ENCODE measurements around the gene CNTNAP5. TPM values are rescaled to one million over a fixed set of nuclear protein-coding genes. Genes with fewer than 3 reads are reported as not detected.

Gene CNTNAP5
- total and polyA plus RNA-seq, 2 of the 13 experiments (the other 11 are each of a cell fraction or from before 2014, with no cell fraction given), result not detected

DNA sequence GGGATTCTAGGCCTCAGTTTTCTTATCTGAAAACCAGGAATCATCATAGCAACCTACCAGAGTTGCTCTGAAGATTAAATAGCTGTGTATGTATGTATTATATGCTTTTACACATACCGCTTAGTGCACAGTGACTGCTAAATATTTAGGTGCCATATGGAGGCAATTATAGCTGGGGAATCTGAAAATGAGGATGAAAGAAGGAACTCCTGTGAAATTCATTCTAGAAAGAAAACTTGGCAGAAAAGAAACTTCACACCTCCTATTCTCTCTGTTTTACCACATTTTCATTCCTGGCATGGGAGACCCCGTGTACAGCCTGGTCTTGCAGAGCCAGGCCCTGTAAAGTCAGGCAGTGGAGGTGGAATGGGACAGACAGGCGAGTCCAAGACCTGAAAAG lies 862.4 kb downstream of the CNTNAP5 start:
- Histone ChIP-seq H3K4me3 (replicated peaks in 1 of 3; ENCODE audit: insufficient read depth in 1 of 3, low read depth in 2 of 3, low read length in 3 of 3) (no peak overlapping the region), H3K27me3 (ENCODE audit: control insufficient read depth in 1 of 2, insufficient read depth in 2 of 2, low read length in 2 of 2) (no peaks in the 10 kb centered on the region), H2AFZ (ENCODE audit: low read length) (no peak overlapping the region), H3K27ac (ENCODE audit: extremely low read length, insufficient read depth, low read length) (no peak overlapping the region), H3K9ac (ENCODE audit: insufficient read depth, low read depth, low read length) (no peak overlapping the region), H3K4me2 (ENCODE audit: low read depth, low read length) (no peak overlapping the region), H3K9me3 (ENCODE audit: low read length) (peaks cover 55% of the 10 kb centered on the region), H3K36me3 (replicated peaks in 1 of 2; ENCODE audit: control insufficient read depth in 1 of 2, insufficient read depth in 2 of 2, low read length in 2 of 2) (no peaks in the 10 kb centered on the region), H4K20me1 (ENCODE audit: insufficient read depth, low read length) (no peaks in the 10 kb centered on the region), H3K79me2 (ENCODE audit: insufficient read depth, low read length) (no peaks in the 10 kb centered on the region), H3K4me1 (ENCODE audit: insufficient read depth, low read length) (no peaks in the 10 kb centered on the region)
- BruUV-seq (replicated peaks), result no TSS peak
- no peak for DNase-seq (ENCODE audit: low spot score)
- ATAC-seq, result no peak
- ChIA-PET CTCF (ENCODE audit: low intra/inter-chr PET ratio, low total read pairs) (no interaction called here), POLR2A (no interaction called here)
- TF ChIP-seq, protein P1, sequence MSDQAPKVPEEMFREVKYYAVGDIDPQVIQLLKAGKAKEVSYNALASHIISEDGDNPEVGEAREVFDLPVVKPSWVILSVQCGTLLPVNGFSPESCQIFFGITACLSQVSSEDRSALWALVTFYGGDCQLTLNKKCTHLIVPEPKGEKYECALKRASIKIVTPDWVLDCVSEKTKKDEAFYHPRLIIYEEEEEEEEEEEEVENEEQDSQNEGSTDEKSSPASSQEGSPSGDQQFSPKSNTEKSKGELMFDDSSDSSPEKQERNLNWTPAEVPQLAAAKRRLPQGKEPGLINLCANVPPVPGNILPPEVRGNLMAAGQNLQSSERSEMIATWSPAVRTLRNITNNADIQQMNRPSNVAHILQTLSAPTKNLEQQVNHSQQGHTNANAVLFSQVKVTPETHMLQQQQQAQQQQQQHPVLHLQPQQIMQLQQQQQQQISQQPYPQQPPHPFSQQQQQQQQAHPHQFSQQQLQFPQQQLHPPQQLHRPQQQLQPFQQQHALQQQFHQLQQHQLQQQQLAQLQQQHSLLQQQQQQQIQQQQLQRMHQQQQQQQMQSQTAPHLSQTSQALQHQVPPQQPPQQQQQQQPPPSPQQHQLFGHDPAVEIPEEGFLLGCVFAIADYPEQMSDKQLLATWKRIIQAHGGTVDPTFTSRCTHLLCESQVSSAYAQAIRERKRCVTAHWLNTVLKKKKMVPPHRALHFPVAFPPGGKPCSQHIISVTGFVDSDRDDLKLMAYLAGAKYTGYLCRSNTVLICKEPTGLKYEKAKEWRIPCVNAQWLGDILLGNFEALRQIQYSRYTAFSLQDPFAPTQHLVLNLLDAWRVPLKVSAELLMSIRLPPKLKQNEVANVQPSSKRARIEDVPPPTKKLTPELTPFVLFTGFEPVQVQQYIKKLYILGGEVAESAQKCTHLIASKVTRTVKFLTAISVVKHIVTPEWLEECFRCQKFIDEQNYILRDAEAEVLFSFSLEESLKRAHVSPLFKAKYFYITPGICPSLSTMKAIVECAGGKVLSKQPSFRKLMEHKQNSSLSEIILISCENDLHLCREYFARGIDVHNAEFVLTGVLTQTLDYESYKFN (CRISPR knock-in tag; conservative IDR thresholded peaks at IDR 0.05), result no peak
- TF ChIP-seq ZFP36L2 (CRISPR knock-in tag; IDR thresholded peaks at IDR 0.05) (no peak), KLF15 (CRISPR knock-in tag; IDR thresholded peaks at IDR 0.05; ENCODE audit: borderline replicate concordance) (no peak)
- FAIRE-seq, result no peak
- in situ Hi-C loops (cut with HindIII; ENCODE audit: extremely low pct_ligation_motif_present, low pct_unique_long_range_greater_than_20kb), result no loop called here
- intact Hi-C loops (cut with micrococcal nuclease; ENCODE audit: unreplicated experiment), result no loop called here
- 9% methylated on average over 3 of the region's 3 CpGs for WGBS (ENCODE audit: low lambda C conversion rate)

DNA sequence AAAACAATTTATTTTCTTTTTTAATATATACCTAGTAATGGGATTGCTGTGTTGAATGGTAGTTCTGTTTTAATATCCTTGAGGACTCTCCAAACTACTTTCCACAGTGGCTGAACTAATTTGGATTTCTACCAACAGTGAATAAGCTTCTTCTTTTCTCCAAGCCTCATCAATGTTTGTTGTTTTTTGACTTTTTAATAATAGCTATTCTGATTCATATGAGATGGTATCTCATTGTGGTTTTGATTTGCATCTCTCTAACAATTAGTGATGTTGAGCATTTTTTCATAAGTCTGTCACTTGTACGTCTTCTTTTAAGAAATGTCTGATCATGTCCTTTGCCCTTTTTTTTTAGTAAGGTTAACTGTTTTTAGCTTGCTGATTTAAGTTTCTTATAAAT lies 863.3 kb downstream of the CNTNAP5 start:
- H3K4me1 ChIP-seq (ENCODE audit: insufficient read depth, low read length), result no peaks in the 10 kb centered on the region
- H3K27ac ChIP-seq (ENCODE audit: extremely low read length, insufficient read depth, low read length), result no peak overlapping the region
- H4K20me1 ChIP-seq (ENCODE audit: insufficient read depth, low read length), result no peaks in the 10 kb centered on the region
- no peak for ATAC-seq
- peaks cover 50% of the 10 kb centered on the region for H3K9me3 ChIP-seq (ENCODE audit: low read length)
- H3K27me3 ChIP-seq (ENCODE audit: control insufficient read depth in 1 of 2, insufficient read depth in 2 of 2, low read length in 2 of 2), result no peaks in the 10 kb centered on the region
- no peaks in the 10 kb centered on the region for H3K36me3 ChIP-seq (replicated peaks in 1 of 2; ENCODE audit: control insufficient read depth in 1 of 2, insufficient read depth in 2 of 2, low read length in 2 of 2)
- intact Hi-C loops (cut with micrococcal nuclease; ENCODE audit: unreplicated experiment) (no loop called here), in situ Hi-C loops (cut with HindIII; ENCODE audit: extremely low pct_ligation_motif_present, low pct_unique_long_range_greater_than_20kb) (no loop called here)
- no TSS peak for BruUV-seq (replicated peaks)
- no peak overlapping the region for H2AFZ ChIP-seq (ENCODE audit: low read length)
- ChIA-PET CTCF (ENCODE audit: low intra/inter-chr PET ratio, low total read pairs) (no interaction called here), POLR2A (no interaction called here)
- H3K4me2 ChIP-seq (ENCODE audit: low read depth, low read length), result no peak overlapping the region
- DNase-seq (ENCODE audit: low spot score), result no peak
- H3K4me3 ChIP-seq (replicated peaks in 1 of 3; ENCODE audit: insufficient read depth in 1 of 3, low read depth in 2 of 3, low read length in 3 of 3), result no peak overlapping the region
- FAIRE-seq, result no peak
- no peaks in the 10 kb centered on the region for H3K79me2 ChIP-seq (ENCODE audit: insufficient read depth, low read length)
- WGBS (ENCODE audit: low lambda C conversion rate), result 23% methylated on average over 1 of the region's 1 CpG
- H3K9ac ChIP-seq (ENCODE audit: insufficient read depth, low read depth, low read length), result no peak overlapping the region
- TF ChIP-seq, protein P2, sequence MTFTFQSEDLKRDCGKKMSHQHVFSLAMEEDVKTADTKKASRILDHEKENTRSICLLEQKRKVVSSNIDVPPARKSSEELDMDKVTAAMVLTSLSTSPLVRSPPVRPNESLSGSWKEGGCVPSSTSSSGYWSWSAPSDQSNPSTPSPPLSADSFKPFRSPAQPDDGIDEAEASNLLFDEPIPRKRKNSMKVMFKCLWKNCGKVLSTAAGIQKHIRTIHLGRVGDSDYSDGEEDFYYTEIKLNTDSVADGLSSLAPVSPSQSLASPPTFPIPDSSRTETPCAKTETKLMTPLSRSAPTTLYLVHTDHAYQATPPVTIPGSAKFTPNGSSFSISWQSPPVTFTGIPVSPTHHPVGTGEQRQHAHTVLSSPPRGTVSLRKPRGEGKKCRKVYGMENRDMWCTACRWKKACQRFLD (CRISPR knock-in tag; IDR thresholded peaks at IDR 0.05; ENCODE audit: borderline replicate concordance), result no peak
- TF ChIP-seq HNRNPL (IDR thresholded peaks at IDR 0.05; ENCODE audit: low read depth, low read length), result no peak
- TF ChIP-seq, protein P3, sequence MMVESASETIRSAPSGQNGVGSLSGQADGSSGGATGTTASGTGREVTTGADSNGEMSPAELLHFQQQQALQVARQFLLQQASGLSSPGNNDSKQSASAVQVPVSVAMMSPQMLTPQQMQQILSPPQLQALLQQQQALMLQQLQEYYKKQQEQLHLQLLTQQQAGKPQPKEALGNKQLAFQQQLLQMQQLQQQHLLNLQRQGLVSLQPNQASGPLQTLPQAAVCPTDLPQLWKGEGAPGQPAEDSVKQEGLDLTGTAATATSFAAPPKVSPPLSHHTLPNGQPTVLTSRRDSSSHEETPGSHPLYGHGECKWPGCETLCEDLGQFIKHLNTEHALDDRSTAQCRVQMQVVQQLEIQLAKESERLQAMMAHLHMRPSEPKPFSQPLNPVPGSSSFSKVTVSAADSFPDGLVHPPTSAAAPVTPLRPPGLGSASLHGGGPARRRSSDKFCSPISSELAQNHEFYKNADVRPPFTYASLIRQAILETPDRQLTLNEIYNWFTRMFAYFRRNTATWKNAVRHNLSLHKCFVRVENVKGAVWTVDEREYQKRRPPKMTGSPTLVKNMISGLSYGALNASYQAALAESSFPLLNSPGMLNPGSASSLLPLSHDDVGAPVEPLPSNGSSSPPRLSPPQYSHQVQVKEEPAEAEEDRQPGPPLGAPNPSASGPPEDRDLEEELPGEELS (CRISPR knock-in tag; IDR thresholded peaks at IDR 0.05), result no peak
- no peak for TF ChIP-seq ZSCAN31 (CRISPR knock-in tag; IDR thresholded peaks at IDR 0.05; ENCODE audit: low read depth)
- TF ChIP-seq, protein P4, sequence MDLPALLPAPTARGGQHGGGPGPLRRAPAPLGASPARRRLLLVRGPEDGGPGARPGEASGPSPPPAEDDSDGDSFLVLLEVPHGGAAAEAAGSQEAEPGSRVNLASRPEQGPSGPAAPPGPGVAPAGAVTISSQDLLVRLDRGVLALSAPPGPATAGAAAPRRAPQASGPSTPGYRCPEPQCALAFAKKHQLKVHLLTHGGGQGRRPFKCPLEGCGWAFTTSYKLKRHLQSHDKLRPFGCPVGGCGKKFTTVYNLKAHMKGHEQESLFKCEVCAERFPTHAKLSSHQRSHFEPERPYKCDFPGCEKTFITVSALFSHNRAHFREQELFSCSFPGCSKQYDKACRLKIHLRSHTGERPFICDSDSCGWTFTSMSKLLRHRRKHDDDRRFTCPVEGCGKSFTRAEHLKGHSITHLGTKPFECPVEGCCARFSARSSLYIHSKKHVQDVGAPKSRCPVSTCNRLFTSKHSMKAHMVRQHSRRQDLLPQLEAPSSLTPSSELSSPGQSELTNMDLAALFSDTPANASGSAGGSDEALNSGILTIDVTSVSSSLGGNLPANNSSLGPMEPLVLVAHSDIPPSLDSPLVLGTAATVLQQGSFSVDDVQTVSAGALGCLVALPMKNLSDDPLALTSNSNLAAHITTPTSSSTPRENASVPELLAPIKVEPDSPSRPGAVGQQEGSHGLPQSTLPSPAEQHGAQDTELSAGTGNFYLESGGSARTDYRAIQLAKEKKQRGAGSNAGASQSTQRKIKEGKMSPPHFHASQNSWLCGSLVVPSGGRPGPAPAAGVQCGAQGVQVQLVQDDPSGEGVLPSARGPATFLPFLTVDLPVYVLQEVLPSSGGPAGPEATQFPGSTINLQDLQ (CRISPR knock-in tag; IDR thresholded peaks at IDR 0.05), result no peak
